PFSK-1 (cell line): ENCODE measurements around the gene CAMTA1.

Experiments used
- FOXP2 ChIP-seq: optimal IDR thresholded peaks from 2 replicates; pipeline ENCODE3; 2011; ENCODE audit warnings: borderline replicate concordance, control low read depth, inconsistent platforms; ENCODE audit not compliant: insufficient read depth; ENCODE audit errors: extremely low read length, extremely low read depth
- POLR2AphosphoS5 ChIP-seq: IDR thresholded peaks from 2 replicates; pipeline ENCODE4 v1.6.1; 2012; ENCODE audit warnings: low read depth, mild to moderate bottlenecking, control low read depth, low read length, moderate library complexity
- SIN3A ChIP-seq: IDR thresholded peaks from 2 replicates; pipeline ENCODE4 v1.6.1; 2012; ENCODE audit warnings: mild to moderate bottlenecking, low read length, moderate library complexity, borderline replicate concordance; ENCODE audit not compliant: insufficient read depth
- TAF1 ChIP-seq: IDR thresholded peaks from 2 replicates; pipeline ENCODE4 v1.6.1; 2012; ENCODE audit warnings: low read length, control low read depth, borderline replicate concordance; ENCODE audit not compliant: insufficient read depth
- TF ChIP-seq, protein P1 (sequence below), 2 experiments: IDR thresholded peaks; 2 replicates each; pipeline versions ENCODE4 v1.6.1 to v1.8.0; 2011 to 2012; ENCODE audit warnings: low read depth in 2 of 2, low read length in 2 of 2, control low read depth in 1 of 2, inconsistent platforms in 1 of 2, mild to moderate bottlenecking in 1 of 2, moderate library complexity in 1 of 2; ENCODE audit not compliant: insufficient read depth in 1 of 2

CAMTA1 gene

DNA sequence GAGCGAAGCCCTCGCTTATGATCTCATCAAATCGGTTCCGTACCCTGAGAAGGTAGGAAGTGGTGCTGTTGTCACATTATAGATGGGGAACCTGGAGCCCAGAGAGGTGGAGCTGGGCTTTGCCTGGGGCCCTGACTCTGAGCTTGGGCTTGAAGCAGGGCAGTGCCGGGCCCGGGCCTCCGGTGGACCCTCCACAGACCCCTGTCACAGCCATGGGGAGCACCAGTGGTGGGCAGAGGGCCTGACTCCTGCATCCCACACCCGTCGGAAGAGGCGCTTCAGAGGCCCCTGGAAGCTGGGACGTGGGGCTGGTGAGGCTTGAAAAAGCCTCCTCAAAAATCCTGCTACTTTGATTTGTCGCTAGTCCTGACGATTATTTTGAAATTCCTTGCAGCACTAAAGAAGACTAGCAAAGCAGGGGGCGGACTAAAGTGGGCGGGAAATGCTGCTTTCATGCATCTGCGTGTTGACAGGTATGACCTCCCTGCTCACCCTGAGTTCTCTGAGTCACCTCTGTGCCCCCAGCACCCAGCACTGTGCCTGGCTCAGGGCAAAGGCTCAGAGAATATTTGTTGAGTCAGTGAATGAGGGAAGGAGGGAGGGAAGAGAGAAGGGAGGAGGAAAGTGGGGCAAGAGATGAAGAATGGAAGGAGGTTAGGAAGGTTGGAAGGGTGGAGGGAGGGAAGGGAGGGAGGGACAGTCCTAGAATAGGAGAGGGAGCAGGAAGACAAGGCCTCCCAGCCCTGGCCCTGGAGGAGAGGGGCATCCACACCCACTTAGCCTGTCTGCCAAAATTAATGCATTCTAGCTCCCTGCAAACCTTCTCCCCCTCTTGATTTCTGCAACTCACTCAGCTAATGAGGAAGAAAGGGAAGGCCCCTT lies 723.0 kb downstream of the CAMTA1 start:
- TF ChIP-seq, protein P1, sequence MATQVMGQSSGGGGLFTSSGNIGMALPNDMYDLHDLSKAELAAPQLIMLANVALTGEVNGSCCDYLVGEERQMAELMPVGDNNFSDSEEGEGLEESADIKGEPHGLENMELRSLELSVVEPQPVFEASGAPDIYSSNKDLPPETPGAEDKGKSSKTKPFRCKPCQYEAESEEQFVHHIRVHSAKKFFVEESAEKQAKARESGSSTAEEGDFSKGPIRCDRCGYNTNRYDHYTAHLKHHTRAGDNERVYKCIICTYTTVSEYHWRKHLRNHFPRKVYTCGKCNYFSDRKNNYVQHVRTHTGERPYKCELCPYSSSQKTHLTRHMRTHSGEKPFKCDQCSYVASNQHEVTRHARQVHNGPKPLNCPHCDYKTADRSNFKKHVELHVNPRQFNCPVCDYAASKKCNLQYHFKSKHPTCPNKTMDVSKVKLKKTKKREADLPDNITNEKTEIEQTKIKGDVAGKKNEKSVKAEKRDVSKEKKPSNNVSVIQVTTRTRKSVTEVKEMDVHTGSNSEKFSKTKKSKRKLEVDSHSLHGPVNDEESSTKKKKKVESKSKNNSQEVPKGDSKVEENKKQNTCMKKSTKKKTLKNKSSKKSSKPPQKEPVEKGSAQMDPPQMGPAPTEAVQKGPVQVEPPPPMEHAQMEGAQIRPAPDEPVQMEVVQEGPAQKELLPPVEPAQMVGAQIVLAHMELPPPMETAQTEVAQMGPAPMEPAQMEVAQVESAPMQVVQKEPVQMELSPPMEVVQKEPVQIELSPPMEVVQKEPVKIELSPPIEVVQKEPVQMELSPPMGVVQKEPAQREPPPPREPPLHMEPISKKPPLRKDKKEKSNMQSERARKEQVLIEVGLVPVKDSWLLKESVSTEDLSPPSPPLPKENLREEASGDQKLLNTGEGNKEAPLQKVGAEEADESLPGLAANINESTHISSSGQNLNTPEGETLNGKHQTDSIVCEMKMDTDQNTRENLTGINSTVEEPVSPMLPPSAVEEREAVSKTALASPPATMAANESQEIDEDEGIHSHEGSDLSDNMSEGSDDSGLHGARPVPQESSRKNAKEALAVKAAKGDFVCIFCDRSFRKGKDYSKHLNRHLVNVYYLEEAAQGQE (IDR thresholded peaks at IDR 0.05; ENCODE audit: insufficient read depth in 1 of 2, low read depth in 2 of 2, low read length in 2 of 2) = no peak
- no peak for TF ChIP-seq POLR2AphosphoS5

DNA sequence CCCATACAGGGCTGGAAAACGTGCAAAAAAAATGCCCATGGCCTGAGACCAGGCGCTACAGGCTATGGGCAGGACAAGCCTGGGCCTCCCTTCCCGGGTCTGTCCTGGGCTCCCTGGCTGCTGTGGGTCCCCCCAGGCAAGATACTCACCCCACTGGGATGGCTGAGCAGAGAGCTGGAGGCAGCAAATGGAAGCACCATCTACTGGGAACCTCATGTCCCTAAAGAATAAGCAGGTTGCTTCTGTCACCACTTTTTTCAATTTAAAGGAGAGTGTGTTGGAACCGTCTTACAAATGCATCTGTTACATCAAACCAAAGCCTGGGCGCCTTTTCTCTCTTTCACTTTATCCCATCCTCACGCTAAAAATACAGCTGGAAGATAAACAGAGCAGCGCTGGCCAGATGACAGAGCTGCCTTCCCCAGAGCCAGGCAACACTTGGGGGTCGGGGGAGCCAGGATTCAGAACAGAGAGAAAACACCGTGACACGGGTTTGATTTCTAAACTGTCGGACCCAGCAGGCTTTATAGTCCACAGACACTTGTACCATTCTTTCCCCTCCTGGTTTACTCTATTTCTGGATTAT lies 723.8 kb downstream of the CAMTA1 start:
- TF ChIP-seq SIN3A = no peak
- no peak for TF ChIP-seq TAF1
- TF ChIP-seq FOXP2 = no peak
- no peak for TF ChIP-seq POLR2AphosphoS5
- TF ChIP-seq, protein P1 (IDR thresholded peaks at IDR 0.05; ENCODE audit: insufficient read depth in 1 of 2, low read depth in 2 of 2, low read length in 2 of 2) = no peak

DNA sequence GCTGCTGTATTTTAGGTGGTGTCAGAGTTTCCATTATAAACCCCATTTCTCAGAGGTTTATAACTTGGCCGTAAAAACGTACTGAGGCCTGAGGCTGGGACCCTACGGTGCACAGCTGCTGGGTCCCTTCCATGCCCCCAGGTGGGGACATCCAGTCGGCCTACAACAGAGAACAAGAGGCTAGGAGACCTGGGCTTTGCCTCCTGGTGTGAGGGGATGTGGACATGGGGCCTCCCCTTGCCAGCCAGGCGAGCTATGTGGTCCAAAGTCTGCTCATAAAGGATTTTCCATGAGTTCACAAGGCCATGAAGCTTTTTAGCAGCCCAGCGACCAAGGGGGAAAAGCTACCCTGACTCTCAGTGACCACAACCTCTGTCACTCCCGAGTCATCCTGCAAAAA lies 724.3 kb downstream of the CAMTA1 start:
- TF ChIP-seq, protein P1 (IDR thresholded peaks at IDR 0.05; ENCODE audit: insufficient read depth in 1 of 2, low read depth in 2 of 2, low read length in 2 of 2) = no peak
- TF ChIP-seq POLR2AphosphoS5 = no peak
- no peak for TF ChIP-seq TAF1
- TF ChIP-seq FOXP2 = no peak
- TF ChIP-seq SIN3A = no peak

DNA sequence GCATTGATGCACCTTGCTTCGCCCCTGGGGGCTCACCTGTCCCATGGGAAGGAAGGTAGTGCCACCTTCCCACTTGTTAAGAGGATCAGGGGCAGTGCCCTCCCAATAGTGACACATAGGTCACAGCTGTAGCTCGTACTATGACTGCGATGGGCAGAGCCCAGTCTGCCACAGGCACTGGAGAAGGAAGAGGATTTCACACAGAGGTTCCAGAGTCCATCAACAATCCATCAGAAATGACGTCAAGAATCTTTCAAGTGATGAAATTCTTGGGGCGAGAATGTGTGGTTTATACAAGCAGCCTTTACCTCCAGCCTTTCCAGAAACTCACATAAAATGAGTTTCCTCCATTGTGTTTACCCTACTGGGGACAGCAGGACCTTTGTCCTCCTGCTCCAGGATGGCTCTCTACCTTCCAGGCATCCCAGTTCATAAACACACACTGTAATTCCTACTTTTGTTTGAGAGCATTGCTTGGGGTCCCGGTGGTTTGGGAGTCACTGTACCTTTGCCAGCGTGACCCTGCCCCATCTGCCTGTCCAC lies 725.2 kb downstream of the CAMTA1 start:
- no peak for TF ChIP-seq POLR2AphosphoS5

DNA sequence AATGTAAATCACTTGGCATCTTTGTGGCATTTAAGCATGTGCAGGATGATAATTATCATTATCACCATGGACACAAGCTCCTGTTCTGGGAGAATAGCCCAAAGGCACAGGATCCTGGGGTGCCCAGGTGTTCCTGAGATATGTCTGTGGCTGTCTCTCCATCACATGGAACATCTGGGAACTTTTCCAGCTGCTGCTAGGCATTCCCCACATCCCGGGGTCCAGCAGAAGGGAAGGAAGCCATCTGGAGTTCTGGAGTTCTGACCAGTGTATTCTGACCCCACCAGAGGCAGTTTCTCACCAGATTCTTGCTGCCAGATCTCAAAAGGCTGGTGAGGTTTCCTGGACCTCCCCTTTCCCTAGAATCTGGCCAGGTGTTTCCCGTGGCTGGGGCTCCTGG lies 726.1 kb downstream of the CAMTA1 start:
- TF ChIP-seq TAF1 (no peak), SIN3A (no peak), POLR2AphosphoS5 (no peak), FOXP2 (no peak)
- TF ChIP-seq, protein P1 (IDR thresholded peaks at IDR 0.05; ENCODE audit: insufficient read depth in 1 of 2, low read depth in 2 of 2, low read length in 2 of 2) = no peak
